Suprapubic skin (tissue), 4 donors: Measurements from ENCODE around the gene REEP3. TPM values are rescaled to one million over a fixed set of nuclear protein-coding genes. Genes with fewer than 3 reads are reported as not detected.

Experiments used
- DNase-seq, 2 donors: peaks; one replicate each; pipeline ENCODE4 v3.0.0-alpha.2; 2019; ENCODE audit warnings: low spot score in 2 of 2
- H3K27ac ChIP-seq: fragments of 200-600 bp; sonication (generic); one replicate; pipeline ENCODE4 v1.5.1; 2019
- H3K27me3 ChIP-seq: fragments of 200-600 bp; sonication (generic); one replicate; pipeline ENCODE4 v1.5.1; 2019
- H3K36me3 ChIP-seq: fragments of 200-600 bp; sonication (generic); one replicate; pipeline ENCODE4 v1.5.1; 2019
- H3K4me1 ChIP-seq: fragments of 200-600 bp; sonication (generic); one replicate; pipeline ENCODE4 v1.5.1; 2019
- H3K4me3 ChIP-seq: fragments of 200-600 bp; sonication (generic); one replicate; pipeline ENCODE4 v1.5.1; 2019; ENCODE audit warnings: mild to moderate bottlenecking
- H3K9me3 ChIP-seq: fragments of 200-600 bp; sonication (generic); one replicate; pipeline ENCODE4 v1.5.1; 2019
- EP300 ChIP-seq: sonication (generic); formaldehyde crosslinking; IDR thresholded peaks from one replicate; pipeline ENCODE4 v1.6.1; 2017; ENCODE audit warnings: antibody characterized with exemption
- POLR2A ChIP-seq, 2 donors: fragments of 450-650 bp; IDR thresholded peaks; one replicate each; pipeline ENCODE4 v1.6.1; 2017; ENCODE audit warnings: antibody characterized with exemption in 2 of 2, mild to moderate bottlenecking in 2 of 2, moderate library complexity in 2 of 2
- POLR2AphosphoS5 ChIP-seq, 3 donors: sonication (generic); formaldehyde crosslinking; IDR thresholded peaks; one replicate each; pipeline ENCODE4 v1.6.1; 2017; ENCODE audit warnings: antibody characterized with exemption in 3 of 3
- whole genome bisulfite sequencing: methylation state at CpG from one replicate; pipeline ENCODE4 v1.1.5; 2018; 5-methylcytosine and 5-hydroxymethylcytosine counted together
- total RNA-seq, 4 donors: library from RNA; depleted of rRNA; stranded (reverse); fragments of >200 nt; gene quantifications; one replicate each; pipeline ENCODE4 v1.1.0, GENCODE V29; 2016
- TF ChIP-seq, protein P1 (sequence below), 2 donors: fragments of 200-600 bp in 1 of 2; fragments of 450-650 bp in 1 of 2; sonication (generic) in 1 of 2; IDR thresholded peaks; one replicate each; pipeline ENCODE4 v1.5.1; 2016 to 2019; ENCODE audit warnings: antibody characterized with exemption in 2 of 2, mild to moderate bottlenecking in 1 of 2, moderate library complexity in 1 of 2

The REEP3 gene
- total RNA-seq, 4 donors from 2014 or later = 29.0 to 79.2 (median 31.1) TPM

DNA sequence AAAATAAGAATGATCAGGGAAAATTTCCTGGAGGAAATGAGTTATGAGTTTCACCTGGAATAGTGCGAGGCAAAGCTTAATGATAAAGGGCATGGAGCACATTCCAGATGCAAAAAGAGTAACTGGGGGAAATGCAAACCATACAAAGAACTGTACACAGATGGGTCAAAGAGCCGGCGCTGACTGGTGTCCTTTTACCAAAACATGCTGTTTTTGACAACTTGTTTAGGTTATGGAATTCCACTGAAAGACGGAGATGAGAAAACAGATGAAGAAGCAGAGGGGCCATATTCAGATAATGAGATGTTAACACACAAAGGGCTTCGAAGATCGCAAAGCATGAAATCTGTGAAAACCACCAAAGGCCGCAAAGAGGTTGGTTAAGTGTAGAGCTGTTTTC lies 98.2 kb downstream of the REEP3 start:
- DNase-seq = no peak
- Histone ChIP-seq H3K4me1 (peaks cover under 1% of the 10 kb centered on the region), H3K27me3 (no peaks in the 10 kb centered on the region), H3K9me3 (no peaks in the 10 kb centered on the region), H3K36me3 (peaks cover 15% of the 10 kb centered on the region), H3K4me3 (no peak overlapping the region), H3K27ac (no peak overlapping the region)
- no peak for TF ChIP-seq EP300
- TF ChIP-seq POLR2AphosphoS5 (IDR thresholded peaks at IDR 0.05) = no peak
- TF ChIP-seq, protein P1, sequence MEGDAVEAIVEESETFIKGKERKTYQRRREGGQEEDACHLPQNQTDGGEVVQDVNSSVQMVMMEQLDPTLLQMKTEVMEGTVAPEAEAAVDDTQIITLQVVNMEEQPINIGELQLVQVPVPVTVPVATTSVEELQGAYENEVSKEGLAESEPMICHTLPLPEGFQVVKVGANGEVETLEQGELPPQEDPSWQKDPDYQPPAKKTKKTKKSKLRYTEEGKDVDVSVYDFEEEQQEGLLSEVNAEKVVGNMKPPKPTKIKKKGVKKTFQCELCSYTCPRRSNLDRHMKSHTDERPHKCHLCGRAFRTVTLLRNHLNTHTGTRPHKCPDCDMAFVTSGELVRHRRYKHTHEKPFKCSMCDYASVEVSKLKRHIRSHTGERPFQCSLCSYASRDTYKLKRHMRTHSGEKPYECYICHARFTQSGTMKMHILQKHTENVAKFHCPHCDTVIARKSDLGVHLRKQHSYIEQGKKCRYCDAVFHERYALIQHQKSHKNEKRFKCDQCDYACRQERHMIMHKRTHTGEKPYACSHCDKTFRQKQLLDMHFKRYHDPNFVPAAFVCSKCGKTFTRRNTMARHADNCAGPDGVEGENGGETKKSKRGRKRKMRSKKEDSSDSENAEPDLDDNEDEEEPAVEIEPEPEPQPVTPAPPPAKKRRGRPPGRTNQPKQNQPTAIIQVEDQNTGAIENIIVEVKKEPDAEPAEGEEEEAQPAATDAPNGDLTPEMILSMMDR (IDR thresholded peaks at IDR 0.05) = no peak
- TF ChIP-seq POLR2A (IDR thresholded peaks at IDR 0.05) = no peak
- 94% methylated on average over 7 of the region's 7 CpGs for WGBS

- Histone ChIP-seq H3K4me3 (no peak overlapping the region), H3K27ac (no peak overlapping the region), H3K9me3 (no peaks in the 10 kb centered on the region), H3K4me1 (no peaks in the 10 kb centered on the region), H3K36me3 (peaks cover 9% of the 10 kb centered on the region), H3K27me3 (no peaks in the 10 kb centered on the region)
- no peak for TF ChIP-seq POLR2A (IDR thresholded peaks at IDR 0.05)
- TF ChIP-seq, protein P1 (IDR thresholded peaks at IDR 0.05) = no peak
- TF ChIP-seq POLR2AphosphoS5 (IDR thresholded peaks at IDR 0.05) = no peak
- TF ChIP-seq EP300 = no peak
- no peak for DNase-seq
- WGBS = 77% methylated on average over 2 of the region's 2 CpGs
Observed at GRCh38 chr10:63622097-63622496, 100.9 kb downstream of the REEP3 start.

DNA sequence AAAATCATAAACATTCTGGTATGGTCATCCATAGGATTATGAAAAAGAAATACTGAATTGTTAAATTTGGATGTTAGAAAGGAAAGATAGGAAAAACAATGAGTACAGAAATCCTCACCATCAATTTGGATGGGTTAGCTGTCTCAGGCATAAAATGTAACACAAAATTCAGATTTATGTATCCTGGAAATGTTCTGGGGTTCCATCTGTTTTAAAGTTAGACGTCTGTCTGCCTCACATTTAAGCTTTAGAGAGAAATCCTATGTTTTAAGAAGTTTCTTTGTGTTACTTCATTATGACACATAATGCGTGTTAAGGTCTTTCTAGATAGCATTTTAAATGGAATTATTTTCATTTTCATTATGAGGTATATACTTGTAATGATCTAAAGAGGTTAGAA lies 103.5 kb downstream of the REEP3 start:
- Histone ChIP-seq H3K4me1 (peaks cover 17% of the 10 kb centered on the region), H3K27me3 (no peaks in the 10 kb centered on the region), H3K27ac (no peak overlapping the region), H3K4me3 (no peak overlapping the region), H3K36me3 (peaks cover 5% of the 10 kb centered on the region), H3K9me3 (no peaks in the 10 kb centered on the region)
- DNase-seq = no peak
- 86% methylated on average over 2 of the region's 2 CpGs for WGBS
- no peak for TF ChIP-seq POLR2AphosphoS5 (IDR thresholded peaks at IDR 0.05)
- TF ChIP-seq EP300 = no peak
- no peak for TF ChIP-seq POLR2A (IDR thresholded peaks at IDR 0.05)
- TF ChIP-seq, protein P1 (IDR thresholded peaks at IDR 0.05) = no peak

- Histone ChIP-seq H3K4me1 (peaks cover 27% of the 10 kb centered on the region), H3K27me3 (no peaks in the 10 kb centered on the region), H3K36me3 (no peaks in the 10 kb centered on the region), H3K4me3 (no peak overlapping the region), H3K27ac (no peak overlapping the region), H3K9me3 (no peaks in the 10 kb centered on the region)
- no peak for DNase-seq
- WGBS = 77% methylated on average over 8 of the region's 8 CpGs
- TF ChIP-seq, protein P1 (IDR thresholded peaks at IDR 0.05) = no peak
- TF ChIP-seq POLR2A (IDR thresholded peaks at IDR 0.05) = no peak
- TF ChIP-seq EP300 = no peak
- TF ChIP-seq POLR2AphosphoS5 (IDR thresholded peaks at IDR 0.05) = no peak
Observed at GRCh38 chr10:63627396-63627795, 106.2 kb downstream of the REEP3 start.

GRCh38 chr10:63627881-63628296 lies 106.7 kb downstream of the REEP3 start:
- Histone ChIP-seq H3K36me3 (no peaks in the 10 kb centered on the region), H3K4me3 (no peak overlapping the region), H3K4me1 (peaks cover 27% of the 10 kb centered on the region), H3K27me3 (no peaks in the 10 kb centered on the region), H3K27ac (peak overlapping the region; percentile 96), H3K9me3 (no peaks in the 10 kb centered on the region)
- 52% methylated on average over 2 of the region's 2 CpGs for WGBS
- TF ChIP-seq POLR2AphosphoS5 (IDR thresholded peaks at IDR 0.05) = no peak
- TF ChIP-seq, protein P1 (IDR thresholded peaks at IDR 0.05) = no peak
- no peak for TF ChIP-seq POLR2A (IDR thresholded peaks at IDR 0.05)
- no peak for TF ChIP-seq EP300
- DNase-seq = no peak
